GM21367 (cell line): Measurements from ENCODE around the gene TAS1R1.

Source experiments
- ATAC-seq: cut with Tn5 transposase; IDR thresholded peaks from one replicate; pipeline ENCODE4 v1.9.1; 2021; ENCODE audit not compliant: unreplicated experiment

The TAS1R1 gene

DNA sequence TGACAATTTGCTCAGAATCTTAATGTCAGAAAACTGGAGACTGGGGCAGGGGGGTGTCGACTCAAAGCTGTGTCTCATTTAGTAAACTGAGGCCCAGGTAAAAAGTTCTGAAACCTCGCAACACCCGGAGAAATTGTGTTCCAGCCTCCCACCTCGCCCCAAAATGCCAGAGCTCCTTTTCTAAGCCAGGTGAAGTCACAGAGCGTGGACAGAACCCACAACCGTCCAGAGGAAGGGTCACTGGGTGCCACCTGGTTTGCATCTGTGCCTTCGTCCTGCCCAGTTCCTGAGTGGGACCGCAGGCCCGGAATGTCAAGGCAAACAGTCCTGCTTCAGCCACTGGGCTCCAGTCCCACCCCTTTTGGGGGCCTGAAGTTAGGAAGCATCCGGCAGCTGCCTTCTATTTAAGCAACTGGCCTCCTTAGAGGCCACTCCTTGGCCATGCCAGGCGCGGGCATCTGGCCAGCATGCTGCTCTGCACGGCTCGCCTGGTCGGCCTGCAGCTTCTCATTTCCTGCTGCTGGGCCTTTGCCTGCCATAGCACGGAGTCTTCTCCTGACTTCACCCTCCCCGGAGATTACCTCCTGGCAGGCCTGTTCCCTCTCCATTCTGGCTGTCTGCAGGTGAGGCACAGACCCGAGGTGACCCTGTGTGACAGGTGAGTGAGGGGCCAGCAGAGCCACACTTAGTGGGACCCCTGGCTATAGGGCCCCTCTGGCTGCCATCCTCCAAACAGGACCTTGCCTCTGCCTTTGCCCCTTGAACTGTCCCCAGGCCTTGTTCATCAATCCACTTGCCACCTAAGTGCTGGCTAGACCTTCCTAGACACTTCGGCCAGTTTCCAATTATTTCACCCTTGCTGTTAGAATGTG is at the start of gene TAS1R1:
TSS of gene TAS1R1 (plus strand) at position 401 of the 872 bp plus-strand sequence. CDS start at position 468, 67 bp downstream.
- ATAC-seq: no peak

DNA sequence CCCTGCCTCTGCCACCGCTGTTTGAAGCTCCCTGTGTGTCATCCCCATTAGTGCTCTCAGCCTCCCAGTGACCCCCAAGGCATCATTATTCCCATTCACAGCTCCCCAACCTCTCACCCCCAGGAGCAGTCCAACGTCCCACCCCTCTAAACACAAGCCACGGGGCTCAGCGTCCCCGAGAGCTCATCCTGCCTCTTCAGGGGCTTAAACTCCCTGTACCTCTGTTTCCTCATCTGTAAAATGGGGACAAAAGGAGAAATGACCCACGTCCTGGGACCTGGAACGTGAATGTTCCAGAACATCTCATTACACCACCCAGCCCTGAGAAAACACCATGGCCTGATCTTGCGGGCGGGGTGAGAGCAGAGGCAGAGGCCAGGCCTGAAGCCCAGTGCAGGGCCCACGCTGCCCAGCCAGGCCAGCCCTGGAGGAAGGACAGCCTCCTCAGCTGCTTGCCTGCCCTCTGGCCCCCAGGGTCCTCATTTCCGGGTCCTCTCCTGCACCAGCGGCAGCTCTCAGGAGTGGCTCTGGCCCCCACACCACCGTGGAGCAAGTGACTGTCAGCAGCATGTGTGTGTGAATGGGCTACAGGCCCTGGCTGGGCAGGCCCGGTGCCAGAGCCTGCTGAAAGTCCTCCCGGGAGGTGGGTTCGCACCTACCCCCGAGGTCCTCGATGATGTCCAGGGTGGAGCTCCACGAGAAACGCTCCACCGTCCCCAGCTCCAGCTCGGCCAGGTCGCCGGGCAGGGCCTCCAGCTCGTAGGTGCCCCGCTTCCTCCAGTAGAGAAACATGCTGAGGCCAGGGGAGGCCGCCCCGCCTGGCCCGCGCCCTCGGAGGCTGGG is 49.5 kb upstream of the TAS1R1 start:
- no peak for ATAC-seq

DNA sequence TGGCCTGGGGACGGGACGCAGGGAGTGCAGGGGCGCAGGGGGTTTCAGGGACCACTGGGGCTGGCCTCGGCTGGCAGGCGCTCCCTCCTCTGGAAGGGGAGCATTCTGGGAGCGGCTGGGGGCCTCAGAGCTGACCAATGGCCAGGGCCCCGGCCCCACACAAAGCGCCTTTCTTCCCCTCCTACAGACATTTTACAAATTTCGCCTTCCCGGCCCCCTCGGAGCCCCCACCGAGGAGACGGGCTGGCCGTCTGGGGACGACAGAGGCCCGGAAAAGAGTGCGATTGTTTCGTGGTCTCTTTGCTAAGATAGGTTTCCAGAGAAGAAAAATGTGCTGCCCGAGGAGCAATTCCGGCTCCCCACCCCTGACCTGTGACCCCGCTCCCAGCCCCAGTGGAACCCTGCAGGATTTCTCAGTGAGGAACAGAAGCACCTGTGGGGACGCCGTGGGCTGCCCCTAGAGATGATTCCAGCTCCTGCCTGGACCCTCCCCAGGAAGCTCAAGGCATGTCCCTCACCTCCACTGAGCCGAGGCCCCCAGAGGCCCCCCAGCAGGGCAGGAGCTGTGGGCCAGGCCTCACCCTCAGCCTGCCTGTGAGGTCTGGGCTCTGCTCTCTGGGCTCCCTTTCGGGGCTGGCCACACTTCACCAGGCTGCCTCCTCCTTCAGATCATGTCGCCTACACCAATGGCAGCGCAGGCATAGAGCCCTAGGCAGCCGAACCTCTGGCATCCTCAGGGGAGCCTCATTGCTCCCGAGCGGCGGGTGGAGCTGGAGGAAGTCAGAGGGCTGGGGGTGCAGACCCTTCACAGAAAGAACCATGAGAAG is 48.7 kb upstream of the TAS1R1 start:
- ATAC-seq: no peak

DNA sequence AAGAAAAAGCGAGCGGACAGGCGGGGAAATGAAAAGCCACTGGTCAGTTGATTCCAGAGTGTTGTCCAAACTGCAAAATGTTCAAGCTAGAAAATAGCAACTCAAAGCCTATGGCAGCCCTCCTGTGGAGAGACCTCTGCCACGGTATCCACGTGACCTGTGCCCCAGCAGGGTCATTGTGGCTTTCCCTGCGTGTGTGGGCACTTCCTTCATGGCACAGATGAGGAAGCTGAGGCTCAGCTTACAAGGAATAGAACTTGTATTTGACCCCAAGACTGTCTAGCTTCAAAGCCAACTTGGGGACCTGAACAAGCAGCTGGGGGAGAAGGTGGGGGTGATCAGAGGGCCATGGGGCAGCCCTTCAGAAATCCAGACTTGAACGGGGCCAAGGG is 48.1 kb upstream of the TAS1R1 start:
- no peak for ATAC-seq

DNA sequence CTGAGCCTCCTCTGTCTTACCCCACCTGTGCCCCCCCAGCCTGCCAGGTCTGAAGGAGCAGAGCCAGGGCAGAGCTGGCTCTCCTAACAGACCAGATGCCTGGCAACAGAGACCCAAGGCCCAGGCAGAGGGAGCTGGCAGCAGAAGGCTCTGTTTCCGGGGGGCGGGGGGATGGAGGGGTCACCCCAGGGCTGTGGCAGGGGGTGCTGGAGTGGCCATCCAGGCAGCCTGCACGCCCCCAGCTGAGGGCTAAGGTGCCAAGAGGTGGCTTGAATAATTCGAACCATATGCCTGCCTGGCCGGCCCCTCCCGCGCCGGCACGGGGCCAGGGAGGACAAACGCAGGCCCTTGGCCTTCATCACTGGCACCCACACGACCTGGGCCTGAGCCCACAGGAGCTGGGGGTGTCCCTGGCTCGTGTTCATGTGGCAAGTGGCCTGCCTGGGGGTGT is 47.6 kb upstream of the TAS1R1 start:
- no peak for ATAC-seq

DNA sequence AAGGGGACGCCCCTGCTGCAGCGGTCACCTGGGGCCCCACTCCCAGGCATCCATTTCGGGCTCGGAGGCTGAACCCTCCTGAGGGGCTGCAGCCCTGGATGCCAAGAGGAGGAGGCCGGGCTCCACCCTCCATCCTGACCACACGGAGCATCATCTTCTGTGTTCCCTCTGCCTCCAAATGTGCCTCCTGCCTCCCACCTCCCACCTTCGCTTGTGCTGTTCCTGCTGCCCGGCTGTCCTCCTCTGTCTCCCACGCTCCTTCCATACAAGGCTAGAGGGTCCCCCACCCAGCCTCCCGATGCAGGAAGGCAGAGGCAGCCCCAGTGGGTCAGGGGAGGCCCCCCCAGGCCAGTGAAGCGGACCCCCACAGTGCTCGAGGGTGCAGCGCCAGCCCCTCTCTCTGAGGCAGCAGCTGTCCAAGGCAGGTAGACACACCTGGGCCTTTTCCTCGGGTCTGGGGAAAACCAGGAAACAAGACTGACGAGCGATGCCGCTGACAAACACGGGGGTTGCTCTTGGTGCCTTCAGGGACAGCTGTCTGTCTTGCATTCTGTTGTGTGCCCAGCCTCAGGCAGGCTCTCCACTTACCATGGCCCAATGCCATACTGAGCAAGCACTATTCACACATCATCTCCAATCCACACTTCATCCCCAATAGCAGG is 46.8 kb upstream of the TAS1R1 start:
- ATAC-seq: no peak

DNA sequence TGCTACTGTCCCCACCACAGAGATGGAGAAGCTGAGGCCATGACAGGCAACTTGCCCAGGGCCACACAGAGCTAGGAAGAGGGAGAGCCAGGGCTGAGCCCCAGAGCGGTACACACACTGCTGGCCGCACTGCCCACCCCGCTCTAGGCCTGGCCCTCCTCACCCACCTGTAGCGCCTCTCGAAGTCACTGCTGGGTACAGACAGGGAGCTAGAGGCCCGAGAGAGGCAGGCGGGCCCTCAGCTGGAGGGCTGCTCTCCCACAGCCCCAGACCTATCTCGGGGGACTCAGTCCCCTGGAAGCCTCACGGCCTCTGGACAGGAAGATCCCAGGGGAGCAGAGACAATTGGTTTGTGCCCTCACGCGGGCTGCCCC is 46.3 kb upstream of the TAS1R1 start:
- no peak for ATAC-seq

DNA sequence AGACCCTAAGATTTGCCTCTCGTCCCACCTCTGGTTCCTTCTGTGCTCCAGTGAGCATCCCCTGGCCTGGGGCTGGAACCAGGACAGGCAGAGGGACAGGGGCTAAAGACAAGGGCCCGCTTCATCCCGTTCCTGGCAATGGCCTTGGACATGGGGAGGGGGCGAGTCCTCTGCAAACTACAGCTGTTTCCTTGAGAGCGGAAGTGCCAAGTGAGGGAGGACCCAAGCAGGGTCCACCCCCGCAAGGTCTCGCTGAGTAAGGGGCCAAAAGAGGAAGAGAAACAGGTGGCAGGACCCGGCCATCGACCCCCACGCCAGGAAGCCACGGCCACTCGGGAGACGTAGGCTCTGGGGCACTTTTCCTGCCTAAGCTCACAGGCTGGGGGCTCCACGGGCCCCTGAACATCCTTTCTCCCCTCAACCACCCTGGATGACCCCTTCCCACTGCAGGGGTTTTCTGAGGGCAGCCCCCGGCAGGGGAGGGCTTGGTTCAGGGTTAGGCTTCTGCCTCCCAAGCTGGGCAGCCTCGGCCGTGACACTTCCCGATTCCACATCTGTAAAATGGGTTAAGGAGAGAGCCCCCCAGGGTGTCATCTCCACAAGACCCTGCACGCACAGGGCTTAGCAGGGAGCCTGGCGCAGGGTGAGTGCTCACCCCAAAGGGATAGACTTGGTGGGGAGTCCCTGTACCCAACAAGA is 45.7 kb upstream of the TAS1R1 start:
- no peak for ATAC-seq

DNA sequence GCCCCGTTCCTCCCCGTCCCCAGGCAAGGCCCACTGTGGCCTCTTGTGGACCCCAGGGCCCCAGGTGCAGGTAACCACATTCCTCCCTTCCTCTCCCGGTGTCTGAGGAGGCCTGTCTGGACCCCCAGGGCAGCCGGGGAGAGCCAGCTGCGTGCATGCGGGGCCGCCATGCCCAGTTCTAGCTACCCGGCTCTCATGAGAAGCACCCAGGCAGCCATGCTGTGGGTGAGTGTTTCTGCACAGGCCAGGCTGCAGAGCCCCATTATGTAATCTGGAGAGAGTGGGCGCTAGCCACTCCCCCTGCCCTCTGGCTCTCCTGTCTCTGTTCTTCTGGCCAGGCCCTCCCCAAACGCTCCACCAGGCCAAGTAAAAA is 45.2 kb upstream of the TAS1R1 start:
- ATAC-seq: no peak

DNA sequence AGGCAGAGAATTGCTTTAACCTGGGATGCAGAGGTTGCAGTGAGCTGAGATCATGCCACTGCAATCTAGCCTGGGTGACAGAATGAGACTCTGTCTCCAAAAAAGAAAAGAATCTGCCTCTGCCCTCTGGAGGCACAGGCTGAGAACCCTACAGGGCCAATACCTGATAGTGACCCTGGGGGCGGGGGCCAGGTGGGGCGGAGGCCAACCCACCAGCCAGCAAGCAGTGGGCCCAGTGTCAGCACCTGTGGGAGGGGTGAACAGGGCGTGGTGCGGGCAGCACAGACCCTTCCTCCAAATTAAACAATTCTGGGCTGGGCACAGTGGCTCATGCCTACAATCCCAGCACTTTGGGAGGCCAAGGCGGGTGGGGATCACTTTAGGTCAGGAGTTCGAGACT is 44.6 kb upstream of the TAS1R1 start:
- no peak for ATAC-seq

DNA sequence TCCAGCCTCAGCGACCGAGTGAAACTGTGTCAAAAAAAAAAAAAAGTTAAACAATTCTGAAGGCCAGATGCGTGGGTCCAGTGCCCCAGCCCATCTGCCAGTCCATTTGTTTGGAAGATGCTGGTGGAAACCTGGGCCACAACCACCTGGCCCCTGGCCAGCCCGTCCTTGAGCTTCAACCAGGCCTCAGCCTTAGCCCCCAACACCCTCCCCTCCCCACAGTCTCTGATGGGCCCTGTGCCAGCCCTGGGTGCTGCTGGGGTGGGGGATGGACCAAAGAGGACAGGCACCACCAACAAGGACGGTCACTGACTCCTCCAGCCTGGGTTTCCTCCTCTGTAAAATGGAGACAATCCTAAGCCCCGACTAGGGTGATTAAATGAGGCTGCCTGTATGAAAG is 44.1 kb upstream of the TAS1R1 start:
- no peak for ATAC-seq

DNA sequence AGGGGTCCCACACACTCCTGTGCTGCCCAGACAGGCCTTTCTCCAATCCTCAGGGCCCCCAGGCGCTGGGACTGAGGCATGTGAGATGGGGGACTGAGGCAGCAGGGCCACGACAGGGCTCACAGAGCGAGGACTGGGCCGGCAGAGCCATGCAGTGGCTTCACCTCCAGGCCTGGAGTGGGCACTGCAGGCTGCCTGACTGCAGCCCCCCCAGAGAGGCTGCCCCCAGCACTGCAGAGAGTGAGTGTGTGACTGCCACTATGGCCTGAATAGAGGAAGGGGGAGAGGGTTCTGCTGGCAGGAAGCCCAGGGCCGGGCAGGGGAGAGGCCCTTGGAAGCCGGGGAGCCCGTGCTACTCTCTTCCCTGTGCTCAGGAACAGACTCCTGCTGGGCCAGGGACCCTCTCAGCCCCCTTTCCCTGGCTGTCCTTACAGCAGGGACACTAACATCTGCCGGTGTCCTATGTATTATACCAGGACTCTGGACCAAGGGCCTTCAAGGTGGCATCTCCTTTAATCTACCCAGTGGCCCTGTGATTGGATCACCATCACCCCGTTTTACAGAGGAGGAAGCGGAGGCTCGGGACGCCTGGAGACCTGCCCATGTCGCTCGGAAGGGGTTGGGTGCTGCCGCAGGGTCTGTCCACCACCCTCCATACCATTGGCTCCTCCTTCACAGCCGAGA is 43.4 kb upstream of the TAS1R1 start:
- ATAC-seq: no peak

DNA sequence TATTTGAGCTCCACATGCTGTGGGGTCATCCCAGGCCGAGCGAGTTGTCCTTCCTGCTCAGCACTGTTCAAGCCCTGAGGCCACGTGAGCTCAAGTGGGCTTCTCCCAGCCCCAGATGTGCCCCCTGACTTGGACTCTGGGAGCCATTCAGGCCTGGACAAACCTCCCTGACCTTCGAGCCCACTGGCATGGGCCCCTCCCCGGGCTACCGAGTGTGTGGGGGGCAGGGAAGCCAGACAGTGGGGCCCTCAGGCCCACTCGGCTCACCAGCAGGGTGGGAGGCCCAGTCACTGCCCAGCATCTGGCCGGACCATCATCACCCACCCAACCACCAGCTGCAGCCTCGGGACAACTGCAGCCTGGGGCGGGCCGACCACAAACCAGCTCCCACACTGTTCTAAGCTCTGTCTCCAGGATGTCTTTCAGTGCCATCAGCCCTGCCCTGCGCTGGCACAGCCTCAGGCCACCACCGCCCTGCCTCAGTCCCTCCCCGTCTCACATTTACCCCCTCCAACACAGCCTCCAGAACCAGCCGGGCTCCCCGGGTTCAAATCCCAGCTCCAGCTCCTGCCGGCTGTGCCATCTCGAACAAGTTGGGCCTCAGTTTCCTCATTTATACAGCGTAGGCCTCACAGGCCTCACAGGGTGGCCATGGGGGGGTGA is 42.7 kb upstream of the TAS1R1 start:
- ATAC-seq: no peak

DNA sequence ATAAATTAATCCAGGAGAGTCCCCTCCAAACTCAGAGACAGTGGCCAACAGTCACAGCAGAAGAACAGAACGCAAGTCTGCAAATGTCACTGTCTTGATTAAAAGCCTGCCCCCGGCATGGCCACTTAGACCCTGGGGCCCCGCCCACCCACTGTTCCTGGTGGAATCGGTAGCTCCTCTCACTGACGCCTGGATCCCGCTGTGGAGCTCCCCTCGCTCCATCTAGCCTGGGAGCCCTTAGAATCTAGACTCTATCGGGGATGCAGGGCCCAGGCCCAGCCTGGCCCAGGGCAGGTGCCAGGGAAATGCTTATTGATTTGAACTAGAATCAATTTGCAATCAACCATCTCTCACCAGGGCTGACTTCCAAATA is 42.2 kb upstream of the TAS1R1 start:
- ATAC-seq: no peak

DNA sequence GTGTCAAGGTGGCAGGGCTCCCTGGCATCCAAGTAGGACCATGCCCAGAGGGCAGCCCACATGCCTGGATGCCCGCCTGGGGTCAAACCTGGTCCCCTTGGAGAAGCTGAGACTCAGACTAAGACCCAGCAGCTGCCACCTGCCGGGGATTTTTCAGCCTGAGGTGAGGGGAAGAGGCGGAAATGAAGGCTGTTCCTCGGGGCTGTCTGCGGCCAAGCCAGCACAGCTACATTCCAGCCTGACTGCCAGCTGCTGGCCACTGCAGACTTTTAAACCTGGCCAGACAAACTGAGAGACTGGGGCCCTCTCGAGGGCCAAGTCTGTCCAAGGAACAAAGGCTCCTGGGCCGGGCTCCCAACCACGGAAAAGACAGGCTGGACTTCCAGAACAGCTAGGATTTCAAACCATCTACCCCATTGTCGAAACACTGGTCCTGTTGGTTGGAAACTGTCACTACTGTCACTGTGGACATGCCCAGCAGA is 41.7 kb upstream of the TAS1R1 start:
- no peak for ATAC-seq

DNA sequence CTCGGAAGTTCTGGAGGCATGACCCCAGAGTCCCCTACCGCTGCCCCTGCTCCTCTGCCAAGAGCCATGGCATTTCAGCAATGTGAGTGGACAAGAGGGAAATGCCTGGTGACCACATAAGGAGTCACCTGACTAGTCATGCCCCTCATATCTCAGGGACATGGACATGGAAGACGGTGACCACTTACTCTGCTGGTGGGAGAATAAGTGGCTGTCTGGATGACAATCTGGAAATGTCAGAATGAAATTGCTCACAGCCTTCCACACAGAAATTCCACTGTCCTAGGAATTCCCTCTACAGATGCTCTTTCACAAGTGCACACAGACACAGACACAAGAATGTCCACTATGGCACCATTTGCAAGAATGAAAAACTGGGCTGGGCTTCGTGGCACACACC is 39.3 kb upstream of the TAS1R1 start:
- ATAC-seq: no peak

DNA sequence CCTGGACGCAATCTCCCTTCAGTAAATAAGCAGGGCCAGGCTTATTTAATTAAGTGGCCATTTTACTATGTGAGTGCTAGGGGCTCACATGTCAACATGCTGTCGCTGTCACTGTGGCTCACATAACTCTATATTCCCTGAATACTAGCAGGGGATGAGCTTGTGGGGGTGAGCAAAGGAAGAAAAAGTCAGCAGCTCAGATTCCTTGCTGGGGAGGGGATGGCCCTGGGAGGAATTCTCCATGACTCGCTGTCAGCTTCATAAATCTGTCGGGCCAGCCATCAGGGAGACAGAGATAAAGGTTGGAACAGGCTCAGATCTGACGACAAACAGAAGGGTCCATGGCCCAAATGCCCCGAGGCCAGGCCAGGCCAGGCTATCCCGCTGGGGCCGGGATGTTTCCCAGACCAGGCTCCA is 37.7 kb upstream of the TAS1R1 start:
- ATAC-seq: no peak

DNA sequence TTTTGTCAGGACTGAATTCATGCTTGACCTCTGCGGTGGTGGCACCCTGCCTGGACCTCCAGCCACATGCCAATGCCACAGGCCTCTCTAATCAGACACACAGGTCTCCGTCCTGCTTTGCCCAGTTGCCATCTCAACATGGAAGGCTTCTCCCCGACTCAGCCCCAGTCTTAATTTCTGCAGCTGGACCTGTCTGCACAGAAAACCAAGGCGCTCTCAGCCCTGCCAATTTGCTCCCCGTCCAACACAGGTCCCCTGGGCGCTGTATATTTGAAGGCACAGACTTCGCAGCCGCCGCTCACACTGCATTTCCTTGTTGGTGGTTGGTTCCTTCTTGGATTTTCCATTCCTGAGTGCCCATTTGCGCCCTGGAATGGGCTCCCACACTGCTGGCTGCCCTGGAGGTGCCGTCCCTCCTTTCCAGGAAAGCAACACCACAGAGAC is 35.6 kb upstream of the TAS1R1 start:
- ATAC-seq: no peak
